ENCODE results near the gene GORASP2. TPM values are rescaled to one million over a fixed set of nuclear protein-coding genes. Genes with fewer than 3 reads are reported as not detected.

The GORASP2 gene
- total RNA-seq, 2 donors from 2014 or later = 90.9 to 104 TPM

- Mint-ChIP-seq H3K27ac (peak overlapping the region; percentile 95), H3K27me3 (ENCODE audit: insufficient read depth) (no peaks in the 10 kb centered on the region), H3K4me3 (peak overlapping the region; percentile 89), H3K4me1 (peaks cover 25% of the 10 kb centered on the region), H3K36me3 (ENCODE audit: low read depth) (peaks cover 11% of the 10 kb centered on the region), H3K9me3 (peaks cover 19% of the 10 kb centered on the region)
- Histone ChIP-seq H3K4me3 (ENCODE audit: low read length) (peak overlapping the region; percentile 99), H3K4me1 (ENCODE audit: control insufficient read depth, insufficient read depth, low read length) (no peaks in the 10 kb centered on the region), H3K27ac (ENCODE audit: low read depth, low read length) (peak overlapping the region; percentile 88), H3K9me3 (ENCODE audit: control insufficient read depth, low read length) (peaks cover 5% of the 10 kb centered on the region), H3K27me3 (ENCODE audit: control insufficient read depth, insufficient read depth, low read length, poor library complexity, severe bottlenecking) (no peaks in the 10 kb centered on the region), H3K9ac (ENCODE audit: extremely low read depth, low read length, poor library complexity, severe bottlenecking) (peak overlapping the region; percentile 98), H3K36me3 (ENCODE audit: control insufficient read depth, insufficient read depth, low read length) (peaks cover 14% of the 10 kb centered on the region)
- TF ChIP-seq CTCF (conservative IDR thresholded peaks at IDR 0.05) = no peak
- DNase-seq = peak; percentile 89
- WGBS, 2 experiments (ENCODE audit: insufficient coverage in 1 of 2, insufficient read length in 1 of 2) = 0% methylated on average over 12 to 21 of the region's 21 CpGs
These were observed 615 bp downstream of the GORASP2 start for GRCh38 chr2:170929686-170930050.

- H3K27ac Mint-ChIP-seq = peak overlapping the region; percentile 95
- H3K4me3 ChIP-seq (ENCODE audit: low read length) = peak overlapping the region; percentile 99
- H3K36me3 ChIP-seq (ENCODE audit: control insufficient read depth, insufficient read depth, low read length) = peaks cover 21% of the 10 kb centered on the region
- peak overlapping the region; percentile 88 for H3K27ac ChIP-seq (ENCODE audit: low read depth, low read length)
- peak overlapping the region; percentile 89 for H3K4me3 Mint-ChIP-seq
- H3K4me1 Mint-ChIP-seq = peaks cover 25% of the 10 kb centered on the region
- peaks cover 5% of the 10 kb centered on the region for H3K9me3 ChIP-seq (ENCODE audit: control insufficient read depth, low read length)
- peaks cover 17% of the 10 kb centered on the region for H3K36me3 Mint-ChIP-seq (ENCODE audit: low read depth)
- no peaks in the 10 kb centered on the region for H3K27me3 Mint-ChIP-seq (ENCODE audit: insufficient read depth)
- WGBS, 2 experiments (ENCODE audit: insufficient coverage in 1 of 2, insufficient read length in 1 of 2) = 10 to 15% methylated on average over 5 to 13 of the region's 15 CpGs
- H3K9ac ChIP-seq (ENCODE audit: extremely low read depth, low read length, poor library complexity, severe bottlenecking) = peak overlapping the region; percentile 98
- H3K27me3 ChIP-seq (ENCODE audit: control insufficient read depth, insufficient read depth, low read length, poor library complexity, severe bottlenecking) = no peaks in the 10 kb centered on the region
- no peaks in the 10 kb centered on the region for H3K4me1 ChIP-seq (ENCODE audit: control insufficient read depth, insufficient read depth, low read length)
- DNase-seq = peak; percentile 69
- no peak for TF ChIP-seq CTCF (conservative IDR thresholded peaks at IDR 0.05)
- peaks cover 13% of the 10 kb centered on the region for H3K9me3 Mint-ChIP-seq
These were observed 1.3 kb downstream of the GORASP2 start for GRCh38 chr2:170930131-170930990.

GRCh38 chr2:170930991-170931266 is 1.9 kb downstream of the GORASP2 start:
- peak overlapping the region; percentile 99 for H3K4me3 ChIP-seq (ENCODE audit: low read length)
- H3K27me3 Mint-ChIP-seq (ENCODE audit: insufficient read depth) = no peaks in the 10 kb centered on the region
- H3K4me1 ChIP-seq (ENCODE audit: control insufficient read depth, insufficient read depth, low read length) = no peaks in the 10 kb centered on the region
- peak overlapping the region; percentile 98 for H3K9ac ChIP-seq (ENCODE audit: extremely low read depth, low read length, poor library complexity, severe bottlenecking)
- no peak for TF ChIP-seq CTCF (conservative IDR thresholded peaks at IDR 0.05)
- H3K27ac Mint-ChIP-seq = peak overlapping the region; percentile 95
- DNase-seq = no peak
- WGBS, 2 experiments (ENCODE audit: insufficient coverage in 1 of 2, insufficient read length in 1 of 2) = 76% methylated on average over 3 of the region's 4 CpGs; no CpG with 5 or more reads in 1 of the 2 experiments
- H3K9me3 Mint-ChIP-seq = peaks cover 10% of the 10 kb centered on the region
- H3K36me3 ChIP-seq (ENCODE audit: control insufficient read depth, insufficient read depth, low read length) = peaks cover 26% of the 10 kb centered on the region
- peaks cover 25% of the 10 kb centered on the region for H3K4me1 Mint-ChIP-seq
- no peaks in the 10 kb centered on the region for H3K27me3 ChIP-seq (ENCODE audit: control insufficient read depth, insufficient read depth, low read length, poor library complexity, severe bottlenecking)
- peak overlapping the region; percentile 89 for H3K4me3 Mint-ChIP-seq
- peaks cover 5% of the 10 kb centered on the region for H3K9me3 ChIP-seq (ENCODE audit: control insufficient read depth, low read length)
- peaks cover 22% of the 10 kb centered on the region for H3K36me3 Mint-ChIP-seq (ENCODE audit: low read depth)
- H3K27ac ChIP-seq (ENCODE audit: low read depth, low read length) = no peak overlapping the region
